Loucy (cell line): ENCODE results near the gene ADO.

Source experiments
- H2AFZ ChIP-seq: fragments of 200-600 bp; sonication (generic); 2 replicates; pipeline ENCODE4 v1.6.0; 2016; ENCODE audit warnings: antibody characterized with exemption, mild to moderate bottlenecking, low read length, moderate library complexity
- H3F3A ChIP-seq: fragments of 200-600 bp; 2 replicates; pipeline ENCODE4 v1.6.0; 2016; ENCODE audit warnings: antibody characterized with exemption, low read depth, mild to moderate bottlenecking
- H3K27me3 ChIP-seq: fragments of 200-600 bp; sonication (generic); 2 replicates; pipeline ENCODE4 v1.6.1; 2014; ENCODE audit warnings: low read length, mild to moderate bottlenecking; ENCODE audit not compliant: insufficient read depth, poor library complexity, severe bottlenecking
- H3K36me3 ChIP-seq: fragments of 200-600 bp; sonication (generic); 2 replicates; pipeline ENCODE4 v1.6.1; 2016; ENCODE audit warnings: low read length; ENCODE audit not compliant: insufficient read depth
- H3K4me1 ChIP-seq: fragments of 200-600 bp; sonication (generic); 2 replicates; pipeline ENCODE4 v1.5.1; 2014; ENCODE audit warnings: low read length, mild to moderate bottlenecking; ENCODE audit not compliant: insufficient read depth, poor library complexity, severe bottlenecking
- H3K4me2 ChIP-seq: fragments of 200-600 bp; sonication (generic); 2 replicates; pipeline ENCODE4 v1.6.0; 2014; ENCODE audit warnings: antibody characterized with exemption, low read length, low read depth, mild to moderate bottlenecking; ENCODE audit not compliant: poor library complexity, severe bottlenecking
- H3K4me3 ChIP-seq: fragments of 200-600 bp; sonication (generic); 2 replicates; pipeline ENCODE4 v1.5.1; 2014; ENCODE audit warnings: low read length, mild to moderate bottlenecking, mixed read lengths; ENCODE audit not compliant: poor library complexity, severe bottlenecking
- H3K79me2 ChIP-seq: fragments of 200-600 bp; sonication (generic); 2 replicates; pipeline ENCODE4 v1.6.1; 2014; ENCODE audit warnings: low read length; ENCODE audit not compliant: insufficient read depth
- H3K9ac ChIP-seq: fragments of 200-600 bp; sonication (generic); 2 replicates; pipeline ENCODE4 v1.6.0; 2014; ENCODE audit warnings: mild to moderate bottlenecking, low read depth, low read length, moderate library complexity; ENCODE audit not compliant: poor library complexity, severe bottlenecking
- H3K9me2 ChIP-seq: fragments of 200-600 bp; sonication (generic); replicated peaks from 2 replicates; pipeline ENCODE4 v1.6.1; 2016; ENCODE audit warnings: low read depth, low read length, mixed read lengths
- H3K9me3 ChIP-seq: fragments of 200-600 bp; sonication (generic); 2 replicates; pipeline ENCODE4 v1.6.1; 2014; ENCODE audit warnings: mild to moderate bottlenecking, antibody characterized with exemption, low read length, low read depth; ENCODE audit not compliant: insufficient read depth
- H4K20me1 ChIP-seq: fragments of 200-600 bp; sonication (generic); 2 replicates; pipeline ENCODE4 v1.6.0; 2014; ENCODE audit warnings: antibody characterized with exemption, low read length, mild to moderate bottlenecking; ENCODE audit not compliant: insufficient read depth, poor library complexity, severe bottlenecking
- CTCF ChIP-seq: fragments of 200-600 bp; sonication (generic); conservative IDR thresholded peaks from 2 replicates; pipeline ENCODE4 v1.5.1; 2014; ENCODE audit warnings: mild to moderate bottlenecking, antibody characterized with exemption, low read length
- EZH2phosphoT487 ChIP-seq: fragments of 200-600 bp; IDR thresholded peaks from 2 replicates; pipeline ENCODE4 v1.6.1; 2018; ENCODE audit warnings: antibody characterized with exemption, mild to moderate bottlenecking, moderate library complexity, borderline replicate concordance

Gene ADO

GRCh38 chr10:62796896-62797295, 7.6 kb upstream of the ADO start:
- TF ChIP-seq CTCF (no peak), EZH2phosphoT487 (no peak)
- Histone ChIP-seq H3K9me2 (no peaks in the 10 kb centered on the region), H3K4me3 (no peak overlapping the region), H3K79me2 (no peaks in the 10 kb centered on the region), H4K20me1 (no peaks in the 10 kb centered on the region), H3F3A (no peaks in the 10 kb centered on the region), H3K9me3 (no peaks in the 10 kb centered on the region), H3K27me3 (peaks cover 61% of the 10 kb centered on the region), H3K9ac (no peak overlapping the region), H3K4me2 (no peak overlapping the region), H3K4me1 (no peaks in the 10 kb centered on the region), H2AFZ (no peak overlapping the region), H3K36me3 (no peaks in the 10 kb centered on the region)

GRCh38 chr10:62801871-62802270, 2.6 kb upstream of the ADO start:
- no peak overlapping the region for H3K4me3 ChIP-seq
- no peaks in the 10 kb centered on the region for H3K9me2 ChIP-seq
- peaks cover 20% of the 10 kb centered on the region for H3K79me2 ChIP-seq
- peaks cover 19% of the 10 kb centered on the region for H4K20me1 ChIP-seq
- no peaks in the 10 kb centered on the region for H3K36me3 ChIP-seq
- TF ChIP-seq CTCF (no peak), EZH2phosphoT487 (no peak)
- no peaks in the 10 kb centered on the region for H3K9me3 ChIP-seq
- peaks cover 54% of the 10 kb centered on the region for H3K27me3 ChIP-seq
- no peak overlapping the region for H3K9ac ChIP-seq
- H3F3A ChIP-seq = no peaks in the 10 kb centered on the region
- peaks cover 15% of the 10 kb centered on the region for H3K4me1 ChIP-seq
- H3K4me2 ChIP-seq = no peak overlapping the region
- no peak overlapping the region for H2AFZ ChIP-seq

- H3F3A ChIP-seq = no peaks in the 10 kb centered on the region
- H3K9ac ChIP-seq = peak overlapping the region; percentile 85
- TF ChIP-seq CTCF (no peak), EZH2phosphoT487 (no peak)
- H3K9me2 ChIP-seq = no peaks in the 10 kb centered on the region
- peaks cover 39% of the 10 kb centered on the region for H4K20me1 ChIP-seq
- peak overlapping the region; percentile 87 for H2AFZ ChIP-seq
- no peaks in the 10 kb centered on the region for H3K9me3 ChIP-seq
- peak overlapping the region; percentile 98 for H3K4me2 ChIP-seq
- H3K27me3 ChIP-seq = peaks cover 35% of the 10 kb centered on the region
- H3K79me2 ChIP-seq = peaks cover 40% of the 10 kb centered on the region
- H3K4me3 ChIP-seq = peak overlapping the region; percentile 82
- no peaks in the 10 kb centered on the region for H3K36me3 ChIP-seq
- H3K4me1 ChIP-seq = peaks cover 29% of the 10 kb centered on the region
Measured at GRCh38 chr10:62803724-62804355, 680 bp upstream of the ADO start.
